ENCODE data around the gene OSBPL6.

DNA sequence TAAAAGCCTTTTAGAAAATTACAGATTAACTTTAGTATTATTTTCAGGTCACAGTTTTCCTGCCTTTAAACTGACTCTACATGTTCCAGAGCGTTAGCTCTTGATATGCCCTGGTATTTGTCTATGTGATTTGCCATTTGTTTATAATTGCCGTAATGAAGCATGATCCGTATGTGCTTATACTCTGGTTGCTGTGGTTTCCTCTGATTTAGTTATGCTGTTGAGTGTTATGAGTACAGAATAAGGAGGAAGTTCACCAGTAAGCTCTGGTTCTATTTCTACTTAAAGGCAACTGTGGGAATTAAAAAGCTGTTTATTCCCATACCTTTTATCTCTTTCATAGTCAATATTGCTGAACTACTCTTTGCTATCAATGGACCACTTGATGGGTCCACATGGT, 123.5 kb downstream of the OSBPL6 start:
- TF ChIP-seq, protein P1, sequence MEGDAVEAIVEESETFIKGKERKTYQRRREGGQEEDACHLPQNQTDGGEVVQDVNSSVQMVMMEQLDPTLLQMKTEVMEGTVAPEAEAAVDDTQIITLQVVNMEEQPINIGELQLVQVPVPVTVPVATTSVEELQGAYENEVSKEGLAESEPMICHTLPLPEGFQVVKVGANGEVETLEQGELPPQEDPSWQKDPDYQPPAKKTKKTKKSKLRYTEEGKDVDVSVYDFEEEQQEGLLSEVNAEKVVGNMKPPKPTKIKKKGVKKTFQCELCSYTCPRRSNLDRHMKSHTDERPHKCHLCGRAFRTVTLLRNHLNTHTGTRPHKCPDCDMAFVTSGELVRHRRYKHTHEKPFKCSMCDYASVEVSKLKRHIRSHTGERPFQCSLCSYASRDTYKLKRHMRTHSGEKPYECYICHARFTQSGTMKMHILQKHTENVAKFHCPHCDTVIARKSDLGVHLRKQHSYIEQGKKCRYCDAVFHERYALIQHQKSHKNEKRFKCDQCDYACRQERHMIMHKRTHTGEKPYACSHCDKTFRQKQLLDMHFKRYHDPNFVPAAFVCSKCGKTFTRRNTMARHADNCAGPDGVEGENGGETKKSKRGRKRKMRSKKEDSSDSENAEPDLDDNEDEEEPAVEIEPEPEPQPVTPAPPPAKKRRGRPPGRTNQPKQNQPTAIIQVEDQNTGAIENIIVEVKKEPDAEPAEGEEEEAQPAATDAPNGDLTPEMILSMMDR (IDR thresholded peaks at IDR 0.05), result no peak
- no peak for TF ChIP-seq POLR2A (IDR thresholded peaks at IDR 0.05)
